ENCODE data around the gene ATP11B.

ATP11B gene

GRCh38 chr3:182792901-182793662 lies at the start of gene ATP11B:
Gene ATP11B, plus strand, starts transcription at chr3:182793504. Its CDS starts 256 bp downstream, at chr3:182793760.
- DNase-seq: peak; percentile 78

- DNase-seq: no peak
Measured at GRCh38 chr3:182746959-182747358, 46.3 kb upstream of the ATP11B start.

GRCh38 chr3:182755308-182755707 lies 38.0 kb upstream of the ATP11B start:
- no peak for DNase-seq

GRCh38 chr3:182755712-182756111 lies 37.6 kb upstream of the ATP11B start:
- DNase-seq: no peak

GRCh38 chr3:182760576-182761164 lies 32.6 kb upstream of the ATP11B start:
- DNase-seq: no peak

GRCh38 chr3:182763896-182764295 lies 29.4 kb upstream of the ATP11B start:
- DNase-seq: no peak

GRCh38 chr3:182765287-182765686 lies 28.0 kb upstream of the ATP11B start:
- no peak for DNase-seq

GRCh38 chr3:182766099-182766498 lies 27.2 kb upstream of the ATP11B start:
- DNase-seq: no peak

GRCh38 chr3:182768413-182768812 lies 24.9 kb upstream of the ATP11B start:
- DNase-seq: no peak

- no peak for DNase-seq
Measured at GRCh38 chr3:182769673-182770072, 23.6 kb upstream of the ATP11B start.

- no peak for DNase-seq
Measured at GRCh38 chr3:182782149-182782548, 11.2 kb upstream of the ATP11B start.

GRCh38 chr3:182783106-182783505 lies 10.2 kb upstream of the ATP11B start:
- no peak for DNase-seq

- no peak for DNase-seq
Measured at GRCh38 chr3:182784542-182784941, 8.8 kb upstream of the ATP11B start.

GRCh38 chr3:182785142-182785541 lies 8.2 kb upstream of the ATP11B start:
- DNase-seq: no peak

GRCh38 chr3:182785756-182786155 lies 7.5 kb upstream of the ATP11B start:
- DNase-seq: no peak

- DNase-seq: no peak
Measured at GRCh38 chr3:182786564-182787196, 6.6 kb upstream of the ATP11B start.

- DNase-seq: no peak
Measured at GRCh38 chr3:182787302-182788036, 5.8 kb upstream of the ATP11B start.

- DNase-seq: no peak
Measured at GRCh38 chr3:182789371-182789770, 3.9 kb upstream of the ATP11B start.

- DNase-seq: no peak
Measured at GRCh38 chr3:182790612-182791011, 2.7 kb upstream of the ATP11B start.

GRCh38 chr3:182793663-182794454 lies 555 bp downstream of the ATP11B start:
- DNase-seq: peak; percentile 57

- DNase-seq: no peak
Measured at GRCh38 chr3:182794455-182795388, 1.4 kb downstream of the ATP11B start.
